Activated B cell treated with CpG ODN at 0.5 μM for 24 hours (primary cell): ENCODE data around the gene PLEKHH3. TPM values are rescaled to one million over a fixed set of nuclear protein-coding genes. Genes with fewer than 3 reads are reported as not detected.

Source experiments
- ATAC-seq: fragments of 200-7000 bp; cut with Tn5 transposase; one replicate; pipeline ENCODE4 v1.10.0; 2021; ENCODE audit warnings: low read depth, mild to moderate bottlenecking, moderate library complexity
- CTCF ChIA-PET: fragments of 350-600 bp; sonication (Branson Sonifier 250); formaldehyde crosslinking; loops from one replicate; lab custom pipeline; 2021; ENCODE audit warnings: antibody characterized with exemption; lab: Charles Lee
- POLR2A ChIA-PET: fragments of 350-600 bp; sonication (Branson Sonifier 250); formaldehyde crosslinking; loops from one replicate; lab custom pipeline; 2021; ENCODE audit warnings: antibody characterized with exemption; lab: Charles Lee
- DNase-seq: peaks from one replicate; pipeline ENCODE4 v3.0.0; 2022
- H3K27ac Mint-ChIP-seq: one replicate; pipeline ENCODE4 v1.8.0; 2020; ENCODE audit warnings: mixed read lengths
- H3K27me3 Mint-ChIP-seq: one replicate; pipeline ENCODE4 v1.8.0; 2021; ENCODE audit warnings: mixed read lengths
- H3K36me3 Mint-ChIP-seq: one replicate; pipeline ENCODE4 v1.8.0; 2021; ENCODE audit warnings: low read depth, mixed read lengths
- H3K4me1 Mint-ChIP-seq: one replicate; pipeline ENCODE4 v1.8.0; 2021; ENCODE audit warnings: mixed read lengths
- H3K4me3 Mint-ChIP-seq: one replicate; pipeline ENCODE4 v1.8.0; 2020; ENCODE audit warnings: mild to moderate bottlenecking, mixed read lengths
- H3K9me3 Mint-ChIP-seq: one replicate; pipeline ENCODE4 v1.8.0; 2020; ENCODE audit warnings: mixed read lengths
- intact Hi-C: fragments of 100-400 bp; cut with micrococcal nuclease; formaldehyde crosslinking; loops from one replicate; pipeline ENCODE4 v1.15.1; 2024
- total RNA-seq: library from RNA; stranded (reverse); gene quantifications from 2 replicates; pipeline ENCODE4 v1.2.3, GENCODE V29; 2022
- TF ChIP-seq, protein P1 (sequence below): fragments of 200-600 bp; IDR thresholded peaks from one replicate; pipeline ENCODE4 v1.8.0; 2022; ENCODE audit warnings: antibody characterized with exemption, mild to moderate bottlenecking

PLEKHH3 gene
- total RNA-seq, 1 donor from 2014 or later: 0.80 TPM

DNA sequence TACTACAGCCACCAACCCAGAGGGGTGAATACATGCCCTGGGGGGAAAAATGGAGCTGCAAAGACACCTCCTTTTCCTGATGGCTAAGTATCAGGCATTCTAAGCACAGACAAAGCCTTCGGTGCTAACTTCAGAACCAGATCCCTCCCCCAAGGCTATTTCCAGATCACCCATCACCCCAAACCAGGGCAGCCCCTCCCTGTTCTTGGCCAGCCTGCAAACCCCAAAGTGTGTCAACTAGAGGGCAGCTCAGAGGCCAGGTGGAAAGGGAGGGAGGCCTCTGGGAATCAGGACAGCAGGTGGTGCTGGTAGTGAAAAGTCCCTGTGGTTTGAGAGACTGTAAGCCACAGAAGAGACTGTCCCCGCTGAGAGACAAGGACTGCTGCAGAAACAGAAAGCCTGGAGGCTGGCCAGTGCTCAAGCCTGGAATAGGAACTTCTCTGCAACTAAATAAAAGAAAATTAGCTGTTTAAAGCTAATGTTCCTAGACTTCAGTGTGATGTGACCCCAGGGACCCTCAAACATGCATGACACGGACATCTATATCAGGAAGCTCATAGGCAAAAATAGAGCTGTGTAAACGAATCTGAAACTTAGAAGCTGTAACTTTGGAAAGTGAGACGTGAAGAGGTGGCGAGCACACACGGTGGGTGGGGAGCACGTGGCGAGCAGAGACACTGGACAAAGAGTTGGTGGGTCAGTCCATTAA, 58.2 kb downstream of the PLEKHH3 start:
- no peaks in the 10 kb centered on the region for H3K27me3 Mint-ChIP-seq
- H3K36me3 Mint-ChIP-seq: peaks cover 22% of the 10 kb centered on the region
- TF ChIP-seq, protein P1, sequence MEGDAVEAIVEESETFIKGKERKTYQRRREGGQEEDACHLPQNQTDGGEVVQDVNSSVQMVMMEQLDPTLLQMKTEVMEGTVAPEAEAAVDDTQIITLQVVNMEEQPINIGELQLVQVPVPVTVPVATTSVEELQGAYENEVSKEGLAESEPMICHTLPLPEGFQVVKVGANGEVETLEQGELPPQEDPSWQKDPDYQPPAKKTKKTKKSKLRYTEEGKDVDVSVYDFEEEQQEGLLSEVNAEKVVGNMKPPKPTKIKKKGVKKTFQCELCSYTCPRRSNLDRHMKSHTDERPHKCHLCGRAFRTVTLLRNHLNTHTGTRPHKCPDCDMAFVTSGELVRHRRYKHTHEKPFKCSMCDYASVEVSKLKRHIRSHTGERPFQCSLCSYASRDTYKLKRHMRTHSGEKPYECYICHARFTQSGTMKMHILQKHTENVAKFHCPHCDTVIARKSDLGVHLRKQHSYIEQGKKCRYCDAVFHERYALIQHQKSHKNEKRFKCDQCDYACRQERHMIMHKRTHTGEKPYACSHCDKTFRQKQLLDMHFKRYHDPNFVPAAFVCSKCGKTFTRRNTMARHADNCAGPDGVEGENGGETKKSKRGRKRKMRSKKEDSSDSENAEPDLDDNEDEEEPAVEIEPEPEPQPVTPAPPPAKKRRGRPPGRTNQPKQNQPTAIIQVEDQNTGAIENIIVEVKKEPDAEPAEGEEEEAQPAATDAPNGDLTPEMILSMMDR: no peak
- no peaks in the 10 kb centered on the region for H3K9me3 Mint-ChIP-seq
- peaks cover 18% of the 10 kb centered on the region for H3K4me1 Mint-ChIP-seq
- CTCF ChIA-PET: interaction anchor here (1.2 to 1.8 kb wide), 3 partner anchors 10 to 61 kb away, joined by 4 to 9 read pairs (median 8); partner anchors contain the start of genes PSMC3IP, RETREG3 and TUBG1
- H3K4me3 Mint-ChIP-seq: peak overlapping the region; percentile 48
- no peak for DNase-seq
- H3K27ac Mint-ChIP-seq: peak overlapping the region; percentile 56
- intact Hi-C loops: loop anchor here (5.0 kb wide), 1 partner anchor 34 kb away; no protein-coding TSS in a partner anchor
- POLR2A ChIA-PET: interaction anchor here (1.1 to 1.9 kb wide), 4 partner anchors 10 to 65 kb away, joined by 3 to 17 read pairs (median 4); partner anchors contain the start of genes RETREG3 and TUBG1
- peak; percentile 71 for ATAC-seq

DNA sequence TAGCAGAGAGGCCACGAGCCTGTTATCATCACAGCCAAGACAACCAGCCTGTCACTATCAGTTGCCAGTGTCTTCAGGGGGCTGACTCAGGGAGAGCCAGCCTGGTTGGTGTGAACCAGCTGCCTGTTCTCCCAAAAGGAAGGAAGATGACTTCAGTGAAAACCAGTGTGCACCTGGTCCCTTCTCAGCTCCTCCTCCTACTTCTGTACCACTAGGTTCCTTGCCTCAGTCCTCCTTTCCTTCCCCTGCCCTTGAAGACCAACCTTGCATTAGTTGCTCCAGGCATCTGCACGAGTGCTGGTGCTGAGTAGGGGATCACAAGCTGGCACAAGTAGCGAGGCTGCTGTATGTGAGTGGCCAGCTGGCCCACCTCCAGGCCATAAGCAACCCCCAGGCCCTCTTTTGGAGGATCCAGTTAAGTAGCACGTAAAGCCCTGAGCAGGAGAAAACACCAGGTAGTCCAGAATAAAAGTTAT, 58.8 kb downstream of the PLEKHH3 start:
- Mint-ChIP-seq H3K4me3 (no peak overlapping the region), H3K4me1 (peaks cover 18% of the 10 kb centered on the region), H3K27ac (peak overlapping the region; percentile 56), H3K27me3 (no peaks in the 10 kb centered on the region), H3K36me3 (peaks cover 26% of the 10 kb centered on the region), H3K9me3 (no peaks in the 10 kb centered on the region)
- CTCF ChIA-PET: interaction anchor here (1.2 to 1.8 kb wide), 3 partner anchors 9 to 62 kb away, joined by 4 to 9 read pairs (median 8); partner anchors contain the start of genes PSMC3IP, RETREG3 and TUBG1
- no peak for DNase-seq
- POLR2A ChIA-PET: interaction anchor here (1.1 to 1.9 kb wide), 3 partner anchors 9 to 65 kb away, joined by 3 to 17 read pairs (median 5); partner anchors contain the start of genes RETREG3 and TUBG1
- ATAC-seq: no peak
- intact Hi-C loops: loop anchor here (5.0 kb wide), 1 partner anchor 34 kb away; no protein-coding TSS in a partner anchor
- TF ChIP-seq, protein P1: no peak

Other genes with a start within 250 kb of the PLEKHH3 start
- gene ATP6V0A1, start 218.1 kb downstream of the PLEKHH3 start, total RNA-seq: 71.5 and 75.6 TPM in 2 replicates
- gene NAGLU, start 140.8 kb downstream of the PLEKHH3 start, total RNA-seq: 27.8 and 33.9 TPM in 2 replicates
- gene HSD17B1, start 124.1 kb downstream of the PLEKHH3 start, total RNA-seq: 0.86 and 1.2 TPM in 2 replicates
- gene COASY, start 114.8 kb downstream of the PLEKHH3 start, total RNA-seq: 82.4 and 94.9 TPM in 2 replicates
- gene MLX, start 109.9 kb downstream of the PLEKHH3 start, total RNA-seq: 53.4 and 59.7 TPM in 2 replicates
- gene PSMC3IP, start 99.3 kb downstream of the PLEKHH3 start, total RNA-seq: 9.0 and 10.8 TPM in 2 replicates
- gene RETREG3, start 67.6 kb downstream of the PLEKHH3 start, total RNA-seq: 60.0 and 63.5 TPM in 2 replicates
- 25.0 and 26.8 TPM in 2 replicates for gene TUBG1, start 67.3 kb downstream of the PLEKHH3 start, total RNA-seq
- gene TUBG2, start 17.7 kb downstream of the PLEKHH3 start, total RNA-seq: 8.6 and 9.4 TPM in 2 replicates
- 1.2 and 1.4 TPM in 2 replicates for gene CCR10, start 4.8 kb upstream of the PLEKHH3 start, total RNA-seq
- 16.4 and 21.3 TPM in 2 replicates for gene CNTNAP1, start 5.5 kb upstream of the PLEKHH3 start, total RNA-seq
- gene EZH1, start 68.0 kb upstream of the PLEKHH3 start, total RNA-seq: 74.7 and 81.6 TPM in 2 replicates
- not detected in 2 replicates for gene RAMP2, start 84.2 kb upstream of the PLEKHH3 start, total RNA-seq
- 49.7 and 49.8 TPM in 2 replicates for gene VPS25, start 96.5 kb upstream of the PLEKHH3 start, total RNA-seq
- gene WNK4, start 103.6 kb upstream of the PLEKHH3 start, total RNA-seq: 0.10 and 0.29 TPM in 2 replicates
- 41.4 and 48.0 TPM in 2 replicates for gene COA3, start 121.7 kb upstream of the PLEKHH3 start, total RNA-seq
- not detected in 2 replicates for gene CNTD1, start 121.9 kb upstream of the PLEKHH3 start, total RNA-seq
- gene BECN1, start 147.3 kb upstream of the PLEKHH3 start, total RNA-seq: 113 and 118 TPM in 2 replicates
- 136 and 141 TPM in 2 replicates for gene PSME3, start 156.4 kb upstream of the PLEKHH3 start, total RNA-seq
- gene AOC2, start 167.6 kb upstream of the PLEKHH3 start, total RNA-seq: 2.0 and 3.9 TPM in 2 replicates
- 0.64 and 1.4 TPM in 2 replicates for gene AOC3, start 174.2 kb upstream of the PLEKHH3 start, total RNA-seq
- not detected in 2 replicates for gene G6PC1, start 223.8 kb upstream of the PLEKHH3 start, total RNA-seq